Astrocyte of the cerebellum (primary cell): ENCODE data around the gene ADGRD1.

Experiments
- DNase-seq: peaks from one replicate; pipeline ENCODE4 v3.0.0-alpha.2; 2011; ENCODE audit warnings: low read depth
- H3K4me3 ChIP-seq: 2 replicates; pipeline ENCODE4 v1.5.1; 2011; ENCODE audit warnings: mild to moderate bottlenecking, low read depth, low read length, moderate library complexity
- in situ Hi-C: cut with HindIII; loops from 2 replicates; pipeline ENCODE4 v1.10.0; 2017; ENCODE audit warnings: low sequenced_read_pairs
- TF ChIP-seq, protein P1 (sequence below): IDR thresholded peaks from 2 replicates; pipeline ENCODE4 v1.5.1; 2012; ENCODE audit warnings: low read length, low read depth, moderate library complexity, mild to moderate bottlenecking; ENCODE audit errors: missing control alignments

Gene ADGRD1

DNA sequence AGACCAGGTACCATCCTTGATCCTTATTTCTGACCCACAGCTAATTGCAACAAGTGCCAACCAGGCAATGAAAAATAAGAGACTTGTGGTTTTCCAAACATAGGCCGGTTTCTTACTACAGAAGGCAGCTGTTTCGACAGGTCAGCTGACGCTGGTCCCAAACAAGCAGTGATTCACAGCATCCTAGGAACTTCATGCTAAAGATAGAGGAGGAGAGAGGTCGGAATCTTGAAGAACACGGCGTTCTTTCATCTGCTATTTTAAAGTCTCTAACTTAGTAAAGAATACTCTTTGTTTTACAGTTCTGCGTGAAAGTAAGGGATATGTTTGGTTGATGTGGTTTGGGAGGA, 28.1 kb upstream of the ADGRD1 start:
- H3K4me3 ChIP-seq: no peak overlapping the region
- in situ Hi-C loops: no loop called here
- no peak for DNase-seq
- TF ChIP-seq, protein P1, sequence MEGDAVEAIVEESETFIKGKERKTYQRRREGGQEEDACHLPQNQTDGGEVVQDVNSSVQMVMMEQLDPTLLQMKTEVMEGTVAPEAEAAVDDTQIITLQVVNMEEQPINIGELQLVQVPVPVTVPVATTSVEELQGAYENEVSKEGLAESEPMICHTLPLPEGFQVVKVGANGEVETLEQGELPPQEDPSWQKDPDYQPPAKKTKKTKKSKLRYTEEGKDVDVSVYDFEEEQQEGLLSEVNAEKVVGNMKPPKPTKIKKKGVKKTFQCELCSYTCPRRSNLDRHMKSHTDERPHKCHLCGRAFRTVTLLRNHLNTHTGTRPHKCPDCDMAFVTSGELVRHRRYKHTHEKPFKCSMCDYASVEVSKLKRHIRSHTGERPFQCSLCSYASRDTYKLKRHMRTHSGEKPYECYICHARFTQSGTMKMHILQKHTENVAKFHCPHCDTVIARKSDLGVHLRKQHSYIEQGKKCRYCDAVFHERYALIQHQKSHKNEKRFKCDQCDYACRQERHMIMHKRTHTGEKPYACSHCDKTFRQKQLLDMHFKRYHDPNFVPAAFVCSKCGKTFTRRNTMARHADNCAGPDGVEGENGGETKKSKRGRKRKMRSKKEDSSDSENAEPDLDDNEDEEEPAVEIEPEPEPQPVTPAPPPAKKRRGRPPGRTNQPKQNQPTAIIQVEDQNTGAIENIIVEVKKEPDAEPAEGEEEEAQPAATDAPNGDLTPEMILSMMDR: no peak

DNA sequence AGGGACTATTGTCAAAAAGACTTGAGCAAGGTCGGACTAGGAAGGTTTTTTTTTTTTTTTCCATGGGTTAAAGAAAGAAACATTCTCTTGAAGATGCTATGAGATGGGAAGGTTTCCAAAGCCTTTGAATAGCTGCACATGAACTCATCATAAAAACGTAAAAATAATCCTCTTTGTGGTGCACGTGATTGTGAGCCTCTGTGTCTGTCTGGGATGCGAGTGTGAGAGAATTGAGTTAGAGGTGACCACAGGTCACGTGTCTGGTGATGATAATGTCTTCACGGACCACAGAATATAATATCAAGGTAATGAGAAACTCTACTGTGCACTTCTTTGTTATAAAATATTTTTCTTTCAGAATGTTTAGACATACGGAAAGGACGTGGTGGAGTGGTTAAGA, 24.3 kb upstream of the ADGRD1 start:
- no peak overlapping the region for H3K4me3 ChIP-seq
- TF ChIP-seq, protein P1: no peak
- in situ Hi-C loops: no loop called here
- no peak for DNase-seq

DNA sequence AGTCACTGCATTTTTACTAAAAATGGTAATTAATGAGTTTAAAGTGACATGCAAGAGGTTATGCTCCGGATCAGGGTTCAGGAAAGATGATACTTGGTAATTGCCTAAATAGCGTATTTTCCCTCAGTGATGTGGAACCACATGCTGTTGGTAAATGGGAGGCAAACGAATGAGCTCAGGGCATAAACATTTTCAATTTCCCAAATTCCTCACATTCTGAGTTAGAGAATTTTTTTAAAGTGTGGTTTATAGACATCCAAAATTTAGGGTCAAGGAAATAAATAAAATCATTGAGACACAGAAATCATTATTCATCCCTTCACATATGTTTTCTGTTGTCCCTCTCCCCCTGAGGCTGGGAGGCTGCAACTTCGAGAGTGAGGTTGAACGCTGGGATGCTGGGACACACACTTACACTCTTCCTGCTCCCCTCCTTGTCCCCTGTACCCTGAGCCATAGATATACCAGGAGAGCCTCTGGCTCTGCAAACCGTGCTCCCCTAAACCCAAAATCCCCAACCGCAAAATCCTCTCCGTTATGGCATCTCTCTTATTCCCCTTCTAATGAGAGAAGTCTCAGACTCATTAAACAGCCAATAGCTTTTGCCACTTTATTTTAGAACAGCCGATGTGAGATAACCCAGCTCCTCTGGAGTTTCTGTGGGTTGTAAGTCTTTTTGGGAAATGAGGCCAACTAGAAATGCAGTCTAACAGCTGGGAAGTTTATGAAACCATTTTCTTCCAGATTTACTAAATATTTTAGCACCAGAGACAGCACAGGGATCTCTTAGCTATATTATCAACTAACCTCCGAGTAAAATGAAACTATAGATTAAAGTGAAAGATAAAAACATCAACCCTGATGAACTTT, 21.4 kb upstream of the ADGRD1 start:
- no peak for DNase-seq
- in situ Hi-C loops: no loop called here
- H3K4me3 ChIP-seq: no peak overlapping the region
- TF ChIP-seq, protein P1: no peak

DNA sequence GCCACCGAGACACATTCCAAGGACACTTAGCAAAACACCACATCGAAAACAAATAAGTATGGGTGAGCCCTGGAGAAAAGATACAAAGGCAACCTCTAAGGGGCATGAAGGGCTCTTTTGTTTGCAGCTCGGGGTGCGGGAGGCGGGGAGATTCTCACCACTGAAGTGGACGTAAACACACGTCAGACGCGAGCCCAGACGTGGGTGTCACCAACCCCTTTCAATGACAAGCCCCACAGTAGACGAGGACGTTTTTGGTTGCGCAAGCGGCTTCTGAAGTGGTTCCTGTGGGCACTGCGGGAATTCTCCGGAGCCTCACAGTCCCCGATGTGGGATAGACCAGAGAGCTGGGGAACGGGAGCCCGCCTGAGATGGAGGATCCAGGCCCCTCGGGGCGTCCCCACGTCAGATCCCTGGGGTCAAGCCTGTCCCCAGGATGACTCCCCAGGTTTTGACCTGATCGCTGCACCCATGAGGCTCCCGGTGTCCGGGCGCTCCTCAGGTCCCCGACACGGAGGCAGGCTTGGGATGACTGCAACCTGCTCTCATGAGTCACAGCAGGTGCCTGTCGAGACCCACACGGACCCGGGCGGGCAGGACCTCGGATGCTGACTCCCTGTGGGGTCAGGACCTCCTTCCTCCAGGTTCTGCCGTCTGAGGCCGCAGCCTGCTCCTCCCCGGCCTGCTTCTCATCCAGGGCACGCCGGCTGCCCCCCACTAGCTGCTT, 20.3 kb upstream of the ADGRD1 start:
- H3K4me3 ChIP-seq: no peak overlapping the region
- DNase-seq: no peak
- TF ChIP-seq, protein P1: no peak
- in situ Hi-C loops: no loop called here

DNA sequence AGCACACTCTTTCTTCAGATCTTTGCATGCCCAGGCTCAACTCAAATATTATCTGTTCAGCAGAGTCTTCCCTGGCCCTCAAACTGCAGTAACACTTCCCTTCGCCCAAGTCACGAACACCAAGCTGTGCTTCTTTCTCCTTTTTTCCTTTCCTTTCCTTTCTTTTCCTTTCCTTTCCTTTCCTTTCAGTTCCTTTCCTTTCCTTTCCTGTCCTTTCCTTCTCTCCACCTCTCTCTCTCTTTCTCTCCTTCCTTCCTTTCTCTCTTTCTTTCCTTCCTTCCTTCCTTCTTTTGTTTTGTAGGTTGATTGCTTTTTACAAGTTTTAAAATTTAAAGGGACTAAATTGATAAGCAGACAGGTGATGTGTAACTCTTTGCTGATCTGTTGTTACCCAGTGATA, 19.0 kb upstream of the ADGRD1 start:
- H3K4me3 ChIP-seq: no peak overlapping the region
- TF ChIP-seq, protein P1: no peak
- in situ Hi-C loops: no loop called here
- DNase-seq: no peak

DNA sequence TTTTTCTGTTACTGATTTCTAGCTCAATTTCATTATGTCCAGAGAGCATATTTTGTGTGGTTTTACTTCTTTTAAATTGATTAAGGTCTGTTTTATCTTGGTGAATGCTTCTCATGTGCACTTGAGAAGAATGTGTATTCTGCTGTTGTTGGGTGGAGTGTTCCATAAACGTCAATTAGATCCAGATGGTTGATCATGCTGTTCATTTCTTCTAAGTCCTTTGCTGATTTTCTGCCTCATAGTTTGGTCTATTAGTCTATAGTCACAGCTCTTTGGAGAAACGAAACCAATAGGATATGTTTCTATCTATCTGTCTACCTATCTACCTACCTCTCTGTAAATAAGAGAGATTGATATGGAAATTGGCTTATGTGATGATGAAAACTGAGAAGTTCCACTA, 17.1 kb upstream of the ADGRD1 start:
- in situ Hi-C loops: no loop called here
- no peak for DNase-seq
- TF ChIP-seq, protein P1: no peak
- no peak overlapping the region for H3K4me3 ChIP-seq
